Uterus (tissue), 2 donors: ENCODE data around the gene PTPRJ.

Experiments used
- CTCF ChIP-seq, 4 experiments: fragments of 200-600 bp in 2 of 4; fragments of 450-650 bp in 2 of 4; sonication (generic) in 2 of 4; IDR thresholded peaks; one replicate each; pipeline ENCODE4 v1.5.1; 2016 to 2019; ENCODE audit warnings: antibody characterized with exemption in 4 of 4, mild to moderate bottlenecking in 2 of 4, moderate library complexity in 1 of 4
- POLR2A ChIP-seq, 2 donors: fragments of 450-650 bp; IDR thresholded peaks; one replicate each; pipeline ENCODE4 v1.6.1; 2016; ENCODE audit warnings: antibody characterized with exemption in 2 of 2, mild to moderate bottlenecking in 1 of 2, moderate library complexity in 1 of 2

GRCh38 chr11:47997063-47998053, 17.0 kb downstream of the PTPRJ start:
- TF ChIP-seq POLR2A (IDR thresholded peaks at IDR 0.05): no peak
- no peak for TF ChIP-seq CTCF (IDR thresholded peaks at IDR 0.05)
